H9 (cell line): ENCODE data around the gene JAKMIP1. TPM values are rescaled to one million over a fixed set of nuclear protein-coding genes. Genes with fewer than 3 reads are reported as not detected.
A peak's percentile ranks its signal among the peaks of the same experiment; 100 is the strongest.

Experiments
- DNase-seq: peaks from one replicate; pipeline ENCODE4 v3.0.0-alpha.2; 2017
- H2AFZ ChIP-seq: one replicate; pipeline ENCODE4 v1.6.1; 2013; ENCODE audit warnings: mild to moderate bottlenecking, low read length, control low read depth, moderate library complexity
- H2AK5ac ChIP-seq: 2 replicates; pipeline ENCODE4 v1.6.1; 2013; ENCODE audit warnings: low read length, control low read depth, mixed read lengths; ENCODE audit not compliant: insufficient read length
- H2BK120ac ChIP-seq: one replicate; pipeline ENCODE4 v1.6.1; 2013; ENCODE audit warnings: low read depth, mild to moderate bottlenecking, low read length, control low read depth, inconsistent platforms; ENCODE audit not compliant: poor library complexity, severe bottlenecking
- H2BK12ac ChIP-seq: 2 replicates; pipeline ENCODE4 v1.6.1; 2013; ENCODE audit warnings: low read length, control low read depth, mixed read lengths, low read depth; ENCODE audit not compliant: insufficient read length
- H2BK15ac ChIP-seq: 2 replicates; pipeline ENCODE4 v1.6.1; 2013; ENCODE audit warnings: low read depth, low read length, control low read depth
- H2BK20ac ChIP-seq: one replicate; pipeline ENCODE4 v1.6.1; 2013; ENCODE audit warnings: low read depth, mild to moderate bottlenecking, low read length, control low read depth, inconsistent platforms; ENCODE audit not compliant: poor library complexity, severe bottlenecking
- H2BK5ac ChIP-seq: 2 replicates; pipeline ENCODE4 v1.6.1; 2013; ENCODE audit warnings: low read length, control low read depth, mixed read lengths; ENCODE audit not compliant: insufficient read length
- H3K14ac ChIP-seq: 2 replicates; pipeline ENCODE4 v1.6.1; 2013; ENCODE audit warnings: low read length, control low read depth; ENCODE audit not compliant: insufficient read depth
- H3K18ac ChIP-seq: 2 replicates; pipeline ENCODE4 v1.6.1; 2013; ENCODE audit warnings: low read depth, mild to moderate bottlenecking, mixed read lengths, low read length, control low read depth; ENCODE audit not compliant: insufficient read length
- H3K23ac ChIP-seq: 2 replicates; pipeline ENCODE4 v1.6.1; 2013; ENCODE audit warnings: low read length, control low read depth, mixed read lengths, low read depth; ENCODE audit not compliant: insufficient read length
- H3K23me2 ChIP-seq: 2 replicates; pipeline ENCODE4 v1.6.1; 2013; ENCODE audit warnings: low read depth, mild to moderate bottlenecking, mixed read lengths, low read length, control low read depth; ENCODE audit not compliant: insufficient read length, poor library complexity, severe bottlenecking
- H3K27ac ChIP-seq: 2 replicates; pipeline ENCODE4 v1.5.1; 2013; ENCODE audit warnings: low read length, control low read depth, mixed read lengths, low read depth; ENCODE audit not compliant: insufficient read length
- H3K27me3 ChIP-seq: 2 replicates; pipeline ENCODE4 v1.6.1; 2013; ENCODE audit warnings: low read length, control low read depth, inconsistent platforms; ENCODE audit not compliant: insufficient read depth
- H3K4ac ChIP-seq: 2 replicates; pipeline ENCODE4 v1.6.1; 2013; ENCODE audit warnings: low read depth, mild to moderate bottlenecking, control low read depth, inconsistent platforms, low read length, moderate library complexity
- H3K4me1 ChIP-seq: 2 replicates; pipeline ENCODE4 v1.6.1; 2013; ENCODE audit warnings: low read length, control low read depth, inconsistent platforms; ENCODE audit not compliant: insufficient read depth
- H3K4me2 ChIP-seq: 2 replicates; pipeline ENCODE4 v1.6.1; 2013; ENCODE audit warnings: low read length, control low read depth, mixed read lengths; ENCODE audit not compliant: insufficient read length, insufficient read depth
- H3K56ac ChIP-seq: 2 replicates; pipeline ENCODE4 v1.6.1; 2013; ENCODE audit warnings: low read depth, mild to moderate bottlenecking, mixed read lengths, low read length, control low read depth; ENCODE audit not compliant: insufficient read length
- H3K79me1 ChIP-seq: 2 replicates; pipeline ENCODE4 v1.6.1; 2013; ENCODE audit warnings: low read depth, mild to moderate bottlenecking, moderate library complexity, low read length, control low read depth, inconsistent platforms; ENCODE audit not compliant: insufficient read depth, poor library complexity, severe bottlenecking
- H3K79me2 ChIP-seq: 2 replicates; pipeline ENCODE4 v1.6.1; 2013; ENCODE audit warnings: low read length, control low read depth, inconsistent platforms; ENCODE audit not compliant: insufficient read depth
- H3K9ac ChIP-seq: 2 replicates; pipeline ENCODE4 v1.6.1; 2013; ENCODE audit warnings: low read length, control low read depth, mixed read lengths; ENCODE audit not compliant: insufficient read length; ENCODE audit errors: extremely low read depth
- H3K9me3 ChIP-seq: one replicate; pipeline ENCODE4 v1.6.1; 2013; ENCODE audit warnings: low read depth, low read length, inconsistent platforms; ENCODE audit not compliant: control insufficient read depth
- H3T11ph ChIP-seq: one replicate; pipeline ENCODE4 v1.6.1; 2013; ENCODE audit warnings: mild to moderate bottlenecking, low read length, control low read depth, inconsistent platforms
- H4K20me1 ChIP-seq: one replicate; pipeline ENCODE4 v1.6.1; 2013; ENCODE audit not compliant: control insufficient read depth, insufficient read length, insufficient read depth
- H4K5ac ChIP-seq: 2 replicates; pipeline ENCODE4 v1.6.1; 2013; ENCODE audit warnings: low read depth, mild to moderate bottlenecking, mixed read lengths, low read length, control low read depth; ENCODE audit not compliant: insufficient read length
- H4K8ac ChIP-seq: replicated peaks from 2 replicates; pipeline ENCODE4 v1.6.1; 2013; ENCODE audit warnings: low read length, control low read depth, mixed read lengths, low read depth; ENCODE audit not compliant: insufficient read length
- H4K91ac ChIP-seq: 2 replicates; pipeline ENCODE4 v1.6.1; 2013; ENCODE audit warnings: low read depth, mild to moderate bottlenecking, moderate library complexity, mixed read lengths, low read length, control low read depth; ENCODE audit not compliant: insufficient read length
- H3K27ac Mint-ChIP-seq, 3 experiments: 2 replicates in 2 of 3; 3 replicates in 1 of 3; pipeline ENCODE4 v1.8.0; 2020 to 2021; ENCODE audit warnings: mixed read lengths in 3 of 3, mild to moderate bottlenecking in 1 of 3, moderate library complexity in 1 of 3
- H3K27me3 Mint-ChIP-seq: 2 replicates; pipeline ENCODE4 v1.8.0; 2021; ENCODE audit warnings: low read depth, mild to moderate bottlenecking, moderate library complexity, mixed read lengths
- H3K36me3 Mint-ChIP-seq, 3 experiments: 2 replicates in 2 of 3; 3 replicates in 1 of 3; pipeline ENCODE4 v1.8.0; 2020 to 2021; ENCODE audit warnings: low read depth in 3 of 3, mixed read lengths in 3 of 3; ENCODE audit not compliant: insufficient read depth in 1 of 3
- H3K4me1 Mint-ChIP-seq, 2 experiments: 2 replicates each; pipeline ENCODE4 v1.8.0; 2020; ENCODE audit warnings: mixed read lengths in 2 of 2
- H3K4me3 Mint-ChIP-seq, 2 experiments: 2 replicates in 1 of 2; 3 replicates in 1 of 2; pipeline ENCODE4 v1.8.0; 2020 to 2021; ENCODE audit warnings: mild to moderate bottlenecking in 2 of 2, mixed read lengths in 2 of 2, moderate library complexity in 1 of 2
- H3K9me3 Mint-ChIP-seq, 2 experiments: 2 replicates in 1 of 2; 3 replicates in 1 of 2; pipeline ENCODE4 v1.8.0; 2020; ENCODE audit warnings: mild to moderate bottlenecking in 2 of 2, mixed read lengths in 2 of 2, moderate library complexity in 1 of 2
- CTCF ChIP-seq: fragments of 200-600 bp; sonication (generic); conservative IDR thresholded peaks from 3 replicates; pipeline ENCODE4 v1.8.0; 2021; ENCODE audit warnings: antibody characterized with exemption, mild to moderate bottlenecking
- WGBS: extraction: QIAGEN DNeasy Blood & Tissue Kit; methylation state at CpG from one replicate; pipeline ENCODE4 v1.1.7; 2013; ENCODE audit warnings: missing lambda C conversion rate, low lambda C conversion rate, mixed read lengths; ENCODE audit not compliant: insufficient read length; ENCODE audit errors: extremely low coverage; 5-methylcytosine and 5-hydroxymethylcytosine counted together
- total RNA-seq: library from RNA; stranded (reverse); gene quantifications from 2 replicates; pipeline ENCODE4 v1.2.1, GENCODE V29; 2021

The JAKMIP1 gene
- total RNA-seq, 1 experiment from 2014 or later: 1.5 TPM

DNA sequence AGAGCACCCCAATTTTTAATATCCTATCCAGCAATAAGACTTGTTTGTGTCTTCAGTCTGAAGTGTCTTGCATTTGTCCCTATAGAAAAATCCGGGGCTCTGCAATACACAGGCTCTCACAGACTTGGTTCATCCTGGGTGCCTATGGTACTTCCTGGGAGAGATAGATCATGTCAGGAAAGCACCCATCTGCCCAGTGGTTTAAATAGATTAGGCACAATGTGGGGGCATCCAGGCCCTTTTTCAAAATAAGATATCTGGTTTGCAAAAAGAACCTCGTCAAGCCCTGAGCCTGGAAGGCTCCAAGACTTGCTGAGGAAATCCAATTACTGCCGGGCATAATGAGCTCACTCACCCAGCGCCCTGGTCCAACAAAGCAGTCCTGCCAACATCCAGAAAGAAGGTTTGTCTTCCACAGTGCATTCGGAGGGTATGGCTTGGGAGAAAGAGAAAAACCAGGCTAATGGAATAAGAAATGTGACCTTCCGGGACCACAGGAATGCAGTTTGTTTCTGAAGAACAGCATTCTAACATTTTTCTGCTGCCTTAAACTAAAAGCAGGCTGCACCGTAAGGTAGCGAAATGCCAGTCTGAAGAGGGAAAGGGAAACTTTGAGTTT is 11.6 kb downstream of the JAKMIP1 start:
- no peak overlapping the region for H3K9ac ChIP-seq
- H4K8ac ChIP-seq: no peak overlapping the region
- peaks cover 2% of the 10 kb centered on the region for H4K20me1 ChIP-seq
- Mint-ChIP-seq H3K27ac (peak overlapping the region in 1 of 3 experiments; percentile 52; a peak in 1 of 7 replicates), H3K27me3 (peaks cover 9% of the 10 kb centered on the region), H3K36me3 (peaks cover 0 to 3% (median 0%) of the 10 kb centered on the region in 3 experiments; a peak in 4 of 7 replicates), H3K9me3 (peaks cover 0 to 4% of the 10 kb centered on the region in 2 experiments; a peak in 2 of 5 replicates), H3K4me1 (peaks cover 10 to 24% of the 10 kb centered on the region in 2 experiments), H3K4me3 (no peak overlapping the region)
- H3K27me3 ChIP-seq: no peaks in the 10 kb centered on the region
- no peak for DNase-seq
- no peak for TF ChIP-seq CTCF
- no peak overlapping the region for H2BK5ac ChIP-seq
- H4K5ac ChIP-seq: no peak overlapping the region
- no peak overlapping the region for H2AK5ac ChIP-seq
- H3K23ac ChIP-seq: no peak overlapping the region
- no peak overlapping the region for H3K18ac ChIP-seq
- H3K56ac ChIP-seq: no peak overlapping the region
- H3K9me3 ChIP-seq: no peaks in the 10 kb centered on the region
- H3K4ac ChIP-seq: no peak overlapping the region
- H3K4me1 ChIP-seq: no peaks in the 10 kb centered on the region; the same call in 1 of the 2 replicates
- H2BK20ac ChIP-seq: no peak overlapping the region
- H2BK12ac ChIP-seq: no peak overlapping the region
- H3K23me2 ChIP-seq: no peaks in the 10 kb centered on the region
- no peaks in the 10 kb centered on the region for H3K79me2 ChIP-seq
- no peak overlapping the region for H3K14ac ChIP-seq
- H3K4me2 ChIP-seq: no peak overlapping the region
- no peak overlapping the region for H2BK120ac ChIP-seq
- no CpG with 5 or more reads among the region's 8 CpGs for WGBS
- H3K27ac ChIP-seq: no peak overlapping the region
- no peaks in the 10 kb centered on the region for H3K79me1 ChIP-seq
- H4K91ac ChIP-seq: no peak overlapping the region
- no peak overlapping the region for H2AFZ ChIP-seq
- H3T11ph ChIP-seq: no peak overlapping the region
- H2BK15ac ChIP-seq: no peak overlapping the region
